ENCODE data around the gene WDR88.

The WDR88 gene

DNA sequence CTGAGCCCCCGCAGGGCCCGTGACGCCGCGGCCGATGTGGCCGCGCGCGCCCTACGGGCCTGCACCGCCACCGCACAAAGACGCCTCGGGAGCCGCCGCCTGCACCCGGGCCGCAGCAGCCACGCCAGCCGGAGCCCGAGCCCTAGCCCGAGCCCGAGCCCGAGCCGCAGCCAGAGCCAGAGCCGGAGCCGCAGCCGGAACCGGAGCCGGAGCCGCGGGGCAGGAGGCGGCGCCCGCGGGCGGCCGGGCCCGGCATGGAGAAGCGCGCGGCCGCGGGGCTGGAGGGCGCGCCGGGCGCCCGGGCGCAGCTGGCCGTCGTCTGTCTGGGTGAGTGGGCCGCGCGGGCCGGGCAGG lies 62.6 kb downstream of the WDR88 start:
- H3K36me3 Mint-ChIP-seq (ENCODE audit: low read depth): no peaks in the 10 kb centered on the region
- H3K27ac Mint-ChIP-seq: no peak overlapping the region
- peaks cover 21% of the 10 kb centered on the region for H3K27me3 Mint-ChIP-seq (ENCODE audit: low read depth)
- no peaks in the 10 kb centered on the region for H3K9me3 Mint-ChIP-seq
- no peaks in the 10 kb centered on the region for H3K4me1 Mint-ChIP-seq
- no peak for TF ChIP-seq CTCF (IDR thresholded peaks at IDR 0.05; ENCODE audit: unreplicated experiment in 3 of 3)
- no peak overlapping the region for H3K4me3 Mint-ChIP-seq

DNA sequence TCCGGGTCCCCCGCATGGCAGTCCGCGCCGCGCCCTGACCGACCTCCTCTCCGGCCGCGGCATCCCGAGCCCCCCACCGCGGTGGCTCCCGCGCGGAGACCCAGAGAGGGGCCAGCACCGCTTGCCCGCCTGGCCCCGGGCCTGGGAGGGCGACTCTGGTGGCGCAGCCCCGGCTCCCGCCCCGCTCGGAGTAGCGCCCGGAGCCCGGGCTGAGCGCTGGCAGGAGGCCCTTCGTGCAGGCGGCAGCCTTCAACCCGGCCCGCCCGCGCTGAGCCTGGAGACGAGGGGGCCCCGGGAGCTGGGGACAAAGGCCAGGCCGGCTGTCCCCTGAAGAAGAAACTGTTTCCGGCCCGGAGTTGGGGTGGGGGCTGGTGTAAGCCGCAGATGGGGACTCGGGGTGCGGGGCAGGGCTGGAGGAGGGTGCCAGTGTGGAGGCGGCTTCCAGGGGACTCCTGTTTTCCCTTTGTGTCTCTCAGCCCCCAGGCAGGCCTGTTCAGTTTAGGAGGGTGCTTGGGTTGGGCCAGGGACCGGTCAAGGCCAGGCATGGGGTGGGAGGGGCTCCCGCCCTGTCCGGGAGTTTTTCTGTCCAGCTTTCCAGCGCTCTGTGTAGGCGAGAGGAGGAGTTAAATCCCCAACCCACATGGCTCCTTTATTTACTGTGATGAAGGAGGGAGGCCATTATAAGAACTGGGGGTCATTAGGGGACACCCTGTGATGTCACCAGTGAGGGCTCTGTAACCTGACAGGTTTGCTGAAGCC lies 63.2 kb downstream of the WDR88 start:
- TF ChIP-seq CTCF (IDR thresholded peaks at IDR 0.05; ENCODE audit: unreplicated experiment in 3 of 3): no peak
- peaks cover 21% of the 10 kb centered on the region for H3K27me3 Mint-ChIP-seq (ENCODE audit: low read depth)
- H3K4me3 Mint-ChIP-seq: peak overlapping the region; percentile 87 to 92 (median 91)
- H3K36me3 Mint-ChIP-seq (ENCODE audit: low read depth): no peaks in the 10 kb centered on the region
- no peak overlapping the region for H3K27ac Mint-ChIP-seq
- H3K9me3 Mint-ChIP-seq: no peaks in the 10 kb centered on the region
- no peaks in the 10 kb centered on the region for H3K4me1 Mint-ChIP-seq

DNA sequence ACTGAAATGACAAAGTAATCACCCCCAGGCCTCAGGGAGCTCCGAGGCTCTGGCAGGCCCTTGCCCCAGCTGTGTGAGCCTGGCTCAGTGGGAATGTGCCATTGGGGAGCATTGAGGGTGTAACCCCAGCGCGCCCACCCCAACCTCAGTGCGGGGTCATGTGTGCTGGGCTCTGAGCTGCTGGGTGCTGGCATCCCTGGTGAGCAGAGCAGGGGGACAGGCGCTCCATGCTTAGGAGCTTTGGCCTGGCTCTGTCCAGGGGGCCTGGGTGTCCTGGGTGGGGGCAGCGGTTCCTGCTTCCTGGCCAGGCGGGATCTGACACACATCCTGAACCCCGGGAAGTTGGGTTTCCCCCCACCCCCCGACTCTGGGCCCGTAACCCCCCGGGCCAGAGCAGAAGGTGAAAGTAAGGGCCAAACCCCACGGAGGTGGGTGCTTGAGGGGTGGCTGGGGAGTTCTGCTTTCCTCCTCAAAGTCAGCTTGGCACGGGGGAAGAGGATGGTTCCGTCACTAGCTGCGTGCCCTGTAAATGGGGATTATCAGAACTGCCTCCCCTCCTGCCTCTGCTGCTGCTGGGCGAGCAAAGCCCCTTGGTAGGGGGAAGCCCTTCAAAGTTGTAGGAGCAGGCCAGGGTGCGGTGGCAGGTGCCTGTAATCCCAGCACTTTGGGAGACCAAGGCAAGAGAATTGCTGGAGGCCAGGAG lies 63.9 kb downstream of the WDR88 start:
- H3K9me3 Mint-ChIP-seq: no peaks in the 10 kb centered on the region
- H3K36me3 Mint-ChIP-seq (ENCODE audit: low read depth): no peaks in the 10 kb centered on the region
- peaks cover 17% of the 10 kb centered on the region for H3K27me3 Mint-ChIP-seq (ENCODE audit: low read depth)
- no peaks in the 10 kb centered on the region for H3K4me1 Mint-ChIP-seq
- H3K27ac Mint-ChIP-seq: no peak overlapping the region
- TF ChIP-seq CTCF (IDR thresholded peaks at IDR 0.05; ENCODE audit: unreplicated experiment in 3 of 3): no peak
- peak overlapping the region; percentile 87 to 92 (median 91) for H3K4me3 Mint-ChIP-seq

- no peak for TF ChIP-seq CTCF (IDR thresholded peaks at IDR 0.05; ENCODE audit: unreplicated experiment in 3 of 3)
- no peaks in the 10 kb centered on the region for H3K4me1 Mint-ChIP-seq
- peak overlapping the region; percentile 74 to 86 (median 74) for H3K4me3 Mint-ChIP-seq
- H3K36me3 Mint-ChIP-seq (ENCODE audit: low read depth): no peaks in the 10 kb centered on the region
- H3K27ac Mint-ChIP-seq: peak overlapping the region in 1 of 3 experiments; percentile 62
- H3K27me3 Mint-ChIP-seq (ENCODE audit: low read depth): peaks cover 11% of the 10 kb centered on the region
- H3K9me3 Mint-ChIP-seq: no peaks in the 10 kb centered on the region
Observed at GRCh38 chr19:33196446-33197193, 64.7 kb downstream of the WDR88 start.

DNA sequence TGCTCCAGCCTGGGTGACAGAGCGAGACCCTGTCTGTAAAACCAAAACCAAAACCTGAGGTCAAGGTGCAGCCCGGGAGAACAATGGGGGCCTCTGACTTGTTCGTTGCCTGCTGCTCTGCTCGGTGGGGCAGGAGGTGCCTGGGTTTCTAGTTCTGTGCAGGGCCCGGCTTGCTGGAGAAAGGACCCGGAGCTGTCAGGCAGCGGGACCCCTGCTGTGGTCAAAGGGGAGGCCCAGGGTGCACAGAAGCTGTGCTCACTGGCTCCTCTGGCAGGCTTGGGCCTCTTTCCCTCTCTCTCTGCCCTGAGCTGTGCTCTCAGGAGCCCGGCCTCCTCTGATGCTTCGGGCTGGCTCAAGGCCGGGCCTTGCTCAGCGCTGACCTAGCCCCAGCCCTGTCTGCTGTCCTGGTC lies 65.7 kb downstream of the WDR88 start:
- Mint-ChIP-seq H3K36me3 (ENCODE audit: low read depth) (no peaks in the 10 kb centered on the region), H3K4me1 (no peaks in the 10 kb centered on the region), H3K27ac (no peak overlapping the region), H3K4me3 (peak overlapping the region in 1 of 3 experiments; percentile 86), H3K9me3 (no peaks in the 10 kb centered on the region), H3K27me3 (ENCODE audit: low read depth) (peaks cover 6% of the 10 kb centered on the region)
- TF ChIP-seq CTCF (IDR thresholded peaks at IDR 0.05; ENCODE audit: unreplicated experiment in 3 of 3): no peak

Measured in nephron (organoid).